ENCODE data around the gene TNPO2.
"Not testable (repeated sequence)": the region's sequence is repeated elsewhere in the genome, so short reads cannot be mapped to it uniquely, and the experiment has no call there.

The TNPO2 gene

DNA sequence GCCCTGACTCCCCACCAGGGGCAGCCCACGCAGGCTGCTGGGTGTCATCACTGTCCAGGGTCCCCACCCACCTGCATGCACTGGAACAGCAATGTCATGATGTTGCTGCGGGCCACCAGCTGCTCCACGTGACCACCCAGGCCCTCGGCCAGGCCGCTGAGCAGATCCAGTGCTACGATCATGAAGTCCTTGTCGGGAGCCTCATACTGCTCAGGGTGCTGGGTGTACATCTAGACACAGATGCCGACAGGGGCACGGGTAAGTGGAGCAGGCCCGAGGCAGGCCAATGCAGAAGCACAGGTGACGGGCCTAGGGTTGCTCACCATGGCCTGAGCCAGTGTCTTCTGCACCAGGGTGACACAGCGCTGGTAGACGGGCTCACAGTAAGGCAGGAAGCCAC lies 18.6 kb downstream of the TNPO2 start:
- no peak for ATAC-seq

DNA sequence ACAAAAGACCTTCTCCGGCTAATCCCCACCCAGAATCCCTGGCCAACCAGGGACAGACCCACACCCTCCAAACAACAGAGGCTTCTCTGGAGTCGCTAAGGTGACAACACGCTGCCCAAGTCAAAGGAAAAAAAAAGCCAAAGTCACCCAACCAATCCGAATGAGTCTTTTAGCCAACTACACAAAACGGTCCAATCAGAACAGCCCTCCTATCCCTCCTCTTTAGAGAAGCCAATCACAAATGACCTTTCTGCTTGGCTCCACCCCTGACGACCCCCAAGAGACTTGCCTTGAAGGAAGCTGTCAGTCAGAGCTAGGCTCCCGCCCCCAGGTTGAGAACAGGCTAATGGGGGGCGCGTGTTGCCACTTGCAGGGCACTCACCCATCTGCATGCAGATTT lies 20.7 kb downstream of the TNPO2 start:
- DNase-seq, result peak; percentile 49
- ATAC-seq, result peak; percentile 63

More for the DNA sequence above, 18.6 kb downstream of the TNPO2 start:
- no peak for DNase-seq

DNA sequence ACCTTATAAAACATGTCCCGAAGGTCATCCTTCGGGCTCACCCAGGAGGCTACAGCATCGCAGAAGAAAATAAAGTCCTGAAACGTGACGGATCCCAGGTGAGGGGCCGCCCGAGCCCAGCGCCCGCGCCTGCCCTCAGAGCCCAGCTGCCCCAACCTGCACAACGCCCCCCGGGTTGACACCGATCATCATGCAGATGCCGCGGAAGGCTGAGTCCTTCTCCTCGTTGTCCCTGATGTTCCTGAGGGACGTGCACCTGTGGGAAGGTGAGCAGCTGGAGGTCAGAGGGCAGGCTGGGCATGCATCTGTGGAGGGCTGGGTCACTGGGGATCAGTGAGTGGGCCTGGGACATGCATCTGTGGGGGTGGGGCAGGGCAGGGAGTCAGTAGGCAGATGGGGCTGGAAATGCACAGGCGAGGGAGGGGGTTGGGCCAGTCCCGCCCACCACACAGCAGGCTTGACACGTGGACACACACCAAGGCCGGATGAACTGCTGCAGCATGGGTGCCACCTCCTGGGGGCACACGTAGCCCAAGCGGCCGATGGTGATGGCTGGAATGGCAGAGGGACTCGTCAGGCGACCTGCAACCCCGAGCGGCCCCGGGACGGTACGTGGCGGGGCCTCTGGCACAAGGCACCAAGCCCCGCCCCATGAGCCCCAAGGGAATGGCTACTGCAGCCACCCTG lies 22.0 kb downstream of the TNPO2 start:
- no peak for DNase-seq
- ATAC-seq, result no peak

DNA sequence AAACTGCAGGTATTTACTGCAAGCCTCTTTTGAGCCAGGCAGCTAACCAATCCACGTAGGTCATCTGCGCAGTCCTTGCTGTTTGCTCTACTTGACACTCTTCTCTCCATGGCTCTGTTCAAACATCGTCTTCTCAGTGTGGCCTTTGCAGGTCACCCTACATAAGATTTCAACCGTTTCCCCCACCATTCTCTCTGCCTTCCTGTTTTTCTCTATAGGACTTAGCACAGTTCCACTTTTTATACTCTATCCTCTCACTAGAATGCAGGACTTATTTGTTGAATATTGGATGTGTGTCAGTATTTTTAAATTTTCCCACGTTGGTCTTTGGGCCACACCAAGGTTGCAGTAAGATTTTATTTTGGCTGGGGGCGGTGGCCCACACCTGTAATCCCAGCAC lies 25.6 kb downstream of the TNPO2 start:
- no peak for ATAC-seq
- no peak for DNase-seq

DNA sequence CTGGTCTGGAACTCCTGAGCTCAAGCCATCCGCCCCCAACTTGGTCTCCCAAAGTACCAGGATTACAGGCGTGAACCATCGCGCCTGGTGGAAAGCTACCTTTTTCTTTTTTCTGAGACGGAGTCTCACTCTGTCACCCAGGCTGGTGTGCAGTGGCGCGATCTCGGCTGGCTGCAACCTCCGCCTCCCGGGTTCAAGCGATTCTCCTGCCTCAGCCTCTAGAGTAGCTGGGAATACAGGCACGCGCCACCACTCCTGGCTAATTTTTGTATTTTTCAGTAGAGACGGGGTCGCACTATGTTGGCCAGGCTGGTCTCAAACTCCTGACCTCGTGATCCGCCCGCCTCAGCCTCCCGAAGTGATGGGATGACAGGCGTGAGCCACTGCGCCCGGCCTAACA lies 26.3 kb downstream of the TNPO2 start:
- DNase-seq, ATAC-seq: not testable (repeated sequence)

DNA sequence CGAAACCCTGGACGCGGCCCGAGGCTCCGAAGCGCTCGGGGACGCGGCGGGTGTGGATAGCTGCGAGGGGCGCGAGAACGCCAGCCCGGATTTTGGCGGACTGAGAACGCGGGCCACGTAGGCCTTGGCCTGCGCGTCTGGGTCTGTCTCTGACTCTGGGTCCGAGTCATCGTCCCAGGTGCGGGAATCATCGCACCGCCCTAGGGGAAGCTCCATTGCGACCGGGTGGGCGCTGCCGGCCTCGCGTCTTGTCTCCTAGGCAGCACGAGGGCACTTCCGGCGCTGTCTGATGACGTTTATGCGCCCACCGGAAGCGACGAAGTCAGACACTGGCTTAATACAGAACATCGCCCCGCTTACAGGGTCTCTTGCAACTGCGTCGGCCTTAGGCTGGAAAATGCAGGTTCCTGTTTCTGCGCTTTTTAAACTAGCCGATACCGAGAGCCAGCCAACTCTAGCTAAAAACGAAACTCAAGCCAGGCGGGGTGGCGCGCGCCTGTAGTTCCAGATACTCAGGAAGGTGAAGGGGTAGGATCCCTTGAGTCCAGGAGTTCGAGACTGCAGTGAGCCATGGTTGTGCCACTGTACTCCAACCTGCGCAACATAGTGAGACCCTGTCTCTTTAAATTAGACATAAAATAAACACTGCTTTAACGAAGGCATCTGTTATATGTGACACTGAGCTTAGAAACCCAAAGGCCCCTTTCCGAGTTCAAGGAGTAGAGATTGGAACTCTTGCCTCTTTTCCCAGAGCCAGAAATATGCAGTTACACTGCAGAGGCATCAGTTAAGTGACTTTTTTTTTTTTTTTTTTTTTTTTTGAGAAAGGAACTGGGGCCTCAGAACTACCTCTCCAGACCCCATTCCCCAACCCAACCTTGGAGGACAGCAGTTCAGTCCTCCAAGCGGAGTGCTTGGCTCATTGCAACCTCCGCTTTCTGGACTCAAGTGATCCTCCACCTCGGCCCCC lies 27.1 kb downstream of the TNPO2 start, which contains the start of gene FBXW9:
FBXW9 (minus strand) TSS at position 266 of the 970 bp plus-strand sequence; CDS start at position 216, 50 bp downstream.
- ATAC-seq (peak; percentile 89), DNase-seq (peak; percentile 98)

DNA sequence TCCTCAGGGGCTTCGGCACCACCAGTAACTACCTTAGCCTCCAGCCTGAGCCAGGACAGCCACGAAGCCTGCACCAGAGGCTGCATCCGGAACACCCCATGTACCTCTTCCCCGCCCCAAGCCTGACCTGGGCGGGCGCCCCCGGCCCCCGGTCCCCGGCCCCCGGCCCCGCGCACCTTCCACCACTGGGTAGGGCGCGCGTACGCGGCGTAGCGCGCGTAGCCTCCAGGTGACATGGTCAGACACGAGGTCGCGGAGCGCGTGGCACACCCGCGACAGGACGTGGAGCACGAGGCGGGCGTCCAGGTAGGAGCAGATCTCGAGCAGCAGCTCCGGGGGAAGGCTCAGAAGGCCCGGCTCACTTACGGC lies 27.8 kb downstream of the TNPO2 start:
- DNase-seq (no peak), ATAC-seq (peak; percentile 11)

DNA sequence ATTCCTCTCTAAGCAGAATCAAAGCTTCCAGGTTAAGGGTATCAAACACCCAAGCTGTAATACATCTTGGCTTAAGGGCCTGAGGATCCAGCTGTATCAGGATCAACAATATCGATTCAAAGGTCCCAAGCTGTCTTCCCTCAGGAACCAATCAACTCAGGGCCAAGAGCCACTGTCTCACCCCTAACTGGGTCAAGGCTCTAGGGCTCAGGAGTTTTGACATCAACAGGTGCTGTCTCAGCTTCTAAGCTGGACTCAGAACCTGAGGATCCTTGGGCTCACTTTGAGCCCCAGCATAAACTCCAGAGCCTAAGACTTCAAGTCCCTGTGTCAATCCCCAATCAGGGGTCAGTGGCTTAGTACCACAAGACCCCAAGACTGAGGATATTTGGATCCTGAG lies 28.2 kb downstream of the TNPO2 start:
- no peak for ATAC-seq
- no peak for DNase-seq

DNA sequence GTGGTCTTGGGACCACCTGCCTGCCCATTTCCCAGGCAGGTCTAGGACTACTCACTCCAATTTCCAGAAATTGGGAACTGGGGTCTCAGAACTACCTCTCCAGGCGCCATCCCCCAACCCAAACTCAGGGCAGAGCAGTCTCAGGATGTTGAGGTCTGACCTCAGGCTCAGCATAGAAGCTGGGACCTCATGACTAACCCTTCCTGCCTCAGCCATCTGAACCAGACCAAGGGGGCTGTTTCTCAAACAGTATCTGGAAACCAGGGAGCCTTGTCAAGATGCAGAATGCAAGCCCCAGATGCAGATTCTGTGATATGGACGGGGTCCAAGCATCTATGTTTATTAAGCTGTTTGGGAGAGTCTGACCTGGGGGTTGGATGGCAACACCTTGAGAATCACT lies 28.6 kb downstream of the TNPO2 start:
- ATAC-seq (no peak), DNase-seq (no peak)

DNA sequence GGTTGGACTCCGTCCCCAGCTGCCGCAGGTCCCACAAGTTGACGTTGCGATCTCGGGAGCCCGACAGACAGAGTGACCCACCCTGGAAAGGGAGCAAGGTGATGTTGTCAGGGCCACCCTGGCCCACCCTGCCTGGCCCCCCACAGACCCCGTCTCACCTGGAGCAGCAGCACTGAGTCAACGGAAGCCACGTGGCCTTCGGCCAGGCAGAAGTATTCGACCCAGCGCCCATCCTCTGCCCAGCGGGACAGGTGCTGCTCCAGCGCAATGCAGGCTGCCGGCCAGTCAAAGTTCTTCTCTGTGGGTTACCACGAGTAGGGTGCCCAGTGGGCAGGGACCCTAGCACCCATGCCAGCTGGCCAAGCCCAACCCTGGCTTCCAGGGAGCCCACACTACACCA lies 29.1 kb downstream of the TNPO2 start:
- DNase-seq (no peak), ATAC-seq (no peak)

DNA sequence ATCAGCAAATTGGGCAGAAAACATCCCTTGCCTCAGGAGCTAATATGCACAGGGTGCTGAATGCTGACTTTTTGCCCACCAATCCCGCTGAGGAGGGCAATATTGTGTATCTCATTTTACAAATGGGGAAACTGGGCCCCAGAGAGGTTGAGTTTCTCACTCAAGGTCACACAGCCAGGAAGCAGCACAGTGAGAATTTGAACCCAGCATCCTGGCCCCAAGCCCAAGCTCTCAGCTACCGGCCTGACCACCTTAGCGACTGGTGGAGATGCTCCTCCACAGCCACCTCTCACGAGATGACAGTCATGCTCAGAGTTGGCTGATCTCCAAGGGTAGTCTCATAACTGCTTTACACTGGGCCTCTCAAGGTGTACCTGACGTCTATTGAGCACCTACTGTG lies 30.8 kb downstream of the TNPO2 start:
- no peak for ATAC-seq
- DNase-seq, result no peak

DNA sequence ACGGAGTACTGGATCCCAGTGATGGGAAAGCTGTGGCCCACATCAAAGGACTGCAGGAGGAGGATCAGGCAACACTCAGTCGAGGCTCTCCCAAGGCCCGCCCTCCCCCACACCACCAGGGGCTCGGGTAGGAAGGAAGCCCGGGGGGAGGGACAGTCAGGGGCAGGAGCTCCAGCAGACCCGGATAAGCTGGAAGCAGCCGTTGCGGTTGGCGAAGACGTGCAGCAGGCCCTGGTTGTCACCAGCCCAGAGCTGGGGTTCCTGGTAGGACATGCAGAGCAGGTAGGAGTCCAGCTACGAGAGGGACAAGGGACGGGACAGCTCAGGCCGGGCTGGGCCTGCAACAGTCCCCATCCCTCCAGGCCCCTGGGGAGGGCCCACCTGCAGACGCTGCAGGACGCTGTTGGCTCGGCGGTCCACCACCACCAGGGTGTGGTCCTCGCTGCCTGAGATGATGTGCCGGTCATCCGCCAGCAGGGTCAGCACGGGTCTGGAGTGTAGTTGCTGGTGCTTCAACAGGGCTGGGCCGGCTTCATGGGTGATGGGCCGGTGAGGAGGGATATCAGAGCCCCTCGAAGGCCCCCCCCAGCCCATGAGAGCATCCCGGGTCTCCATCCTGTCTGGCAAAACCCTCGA lies 34.0 kb downstream of the TNPO2 start:
- ATAC-seq (no peak), DNase-seq (no peak)

DNA sequence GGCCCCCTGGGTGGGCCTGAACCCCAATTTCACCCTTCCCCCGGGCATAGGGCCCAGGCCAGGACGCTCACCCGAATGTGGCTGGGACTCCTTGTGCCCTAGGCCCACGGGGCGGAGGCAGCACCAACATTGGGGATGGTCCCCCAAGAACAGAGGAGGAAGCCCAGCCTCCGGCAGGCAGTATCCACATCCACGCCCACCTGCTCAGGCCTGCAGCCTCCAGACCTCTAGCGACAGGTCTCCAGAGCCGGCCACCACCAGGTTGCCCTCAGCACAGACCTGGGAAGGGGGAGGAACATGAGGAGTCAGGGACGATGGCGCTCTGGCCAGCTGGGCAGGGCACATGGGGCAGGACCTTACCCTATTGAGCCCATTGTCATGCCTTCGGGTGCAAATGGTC lies 34.7 kb downstream of the TNPO2 start:
- no peak for ATAC-seq
- no peak for DNase-seq

DNA sequence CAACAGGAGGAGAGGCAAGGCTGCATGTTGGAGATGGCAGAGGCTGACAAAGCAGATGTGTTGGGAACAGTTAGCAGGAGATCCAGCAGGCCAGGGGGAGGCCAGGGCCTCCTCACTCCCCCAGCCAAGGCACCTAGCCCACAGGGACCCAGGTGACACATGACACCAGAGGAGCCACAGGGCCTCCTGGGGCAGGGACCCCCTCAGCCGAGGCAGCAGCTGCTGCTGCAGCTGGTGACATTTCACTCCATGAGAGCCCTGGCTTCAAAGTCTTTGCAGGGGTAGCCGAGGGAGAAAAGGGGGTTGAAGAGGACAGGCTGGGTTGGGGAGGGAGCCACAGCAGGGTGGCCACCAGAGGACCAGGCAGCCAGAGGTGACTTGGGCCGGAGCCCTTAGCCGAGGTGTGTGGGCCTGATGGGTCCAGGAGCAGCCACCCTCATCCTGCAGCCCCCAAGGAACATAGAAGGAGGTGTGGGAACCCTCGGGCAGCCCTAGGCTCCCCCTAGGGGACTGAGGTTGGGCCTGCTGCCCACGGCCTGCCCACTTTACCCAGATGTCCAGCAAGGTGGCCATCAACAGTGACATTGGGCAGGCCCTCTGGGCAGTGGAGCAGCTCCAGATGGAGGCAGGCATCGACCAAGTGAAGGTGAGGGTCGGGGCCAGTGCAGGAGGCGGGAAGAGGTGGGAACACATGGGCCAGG lies 36.1 kb downstream of the TNPO2 start, which contains the start of gene GNG14:
GNG14 (plus strand) TSS at position 503 of the 701 bp plus-strand sequence; CDS start at position 554, 51 bp downstream.
- ATAC-seq, result no peak
- no peak for DNase-seq

DNA sequence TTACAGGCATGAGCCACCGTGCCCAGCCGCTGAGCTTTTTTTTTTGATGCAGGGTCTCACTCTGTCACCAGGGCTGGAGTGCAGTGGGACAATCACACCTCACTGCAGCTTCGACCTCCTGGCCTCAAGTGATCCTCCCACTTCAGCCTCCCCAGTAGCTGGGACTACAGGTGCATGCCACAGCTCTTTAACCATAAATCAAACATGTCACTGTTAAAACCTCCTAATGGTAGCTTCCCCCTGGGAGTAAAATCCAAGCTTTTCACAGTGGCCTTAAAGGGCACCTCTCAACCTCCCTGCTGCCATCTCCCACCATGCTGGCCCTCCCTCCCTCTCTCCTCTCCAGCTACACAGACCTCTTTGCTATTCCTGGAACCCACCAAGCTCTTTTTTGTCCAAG lies 37.9 kb downstream of the TNPO2 start:
- ATAC-seq, result no peak
- DNase-seq, result no peak

DNA sequence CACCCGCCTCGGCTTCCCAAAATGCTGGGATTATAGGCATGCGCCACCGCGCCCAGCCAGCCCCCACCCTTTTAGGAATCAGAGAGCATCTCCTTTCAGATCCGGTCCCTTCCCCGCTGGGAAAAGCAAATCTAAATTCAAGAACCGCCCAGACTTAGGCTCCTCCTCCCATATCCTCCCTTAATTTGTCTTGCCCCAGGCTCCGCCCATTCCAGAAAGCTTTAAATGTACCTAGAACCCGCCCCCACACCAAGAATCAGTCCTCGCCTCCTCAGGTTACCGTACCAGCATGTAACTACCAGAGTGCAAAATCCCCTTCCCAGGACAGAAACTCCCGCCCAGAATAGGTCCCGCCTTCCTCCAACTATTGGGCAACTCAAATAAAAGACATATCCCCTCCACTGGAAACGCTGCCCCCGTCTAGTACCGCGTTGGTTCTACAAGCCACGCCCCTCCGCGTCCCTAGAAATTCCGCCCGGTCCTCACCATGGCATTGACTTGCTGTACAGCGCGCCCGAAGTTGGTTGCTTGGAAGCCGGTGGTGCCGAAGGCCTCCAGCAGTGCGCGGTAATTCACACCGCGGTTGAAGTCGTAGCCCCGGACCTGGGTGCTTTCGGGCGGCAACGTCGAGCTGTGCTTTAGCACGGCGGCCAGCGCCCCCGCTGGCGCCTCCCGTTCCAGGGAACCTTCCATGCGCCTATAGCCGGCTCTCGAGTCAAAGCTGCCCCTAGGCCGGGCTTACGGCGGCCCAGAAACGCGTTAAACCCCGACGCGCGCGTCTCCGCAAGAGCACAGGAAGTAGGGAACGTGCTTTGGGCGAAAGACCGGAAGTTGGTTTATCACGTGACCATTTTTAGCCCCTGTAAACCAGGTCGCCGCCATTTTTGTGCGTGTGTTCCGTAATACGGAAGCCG lies 42.4 kb downstream of the TNPO2 start, which contains the start of gene DHPS:
DHPS (minus strand) TSS at position 807 of the 914 bp plus-strand sequence; CDS start at position 693, 114 bp downstream.
- DNase-seq, result peak; percentile 89
- peak; percentile 93 for ATAC-seq

DNA sequence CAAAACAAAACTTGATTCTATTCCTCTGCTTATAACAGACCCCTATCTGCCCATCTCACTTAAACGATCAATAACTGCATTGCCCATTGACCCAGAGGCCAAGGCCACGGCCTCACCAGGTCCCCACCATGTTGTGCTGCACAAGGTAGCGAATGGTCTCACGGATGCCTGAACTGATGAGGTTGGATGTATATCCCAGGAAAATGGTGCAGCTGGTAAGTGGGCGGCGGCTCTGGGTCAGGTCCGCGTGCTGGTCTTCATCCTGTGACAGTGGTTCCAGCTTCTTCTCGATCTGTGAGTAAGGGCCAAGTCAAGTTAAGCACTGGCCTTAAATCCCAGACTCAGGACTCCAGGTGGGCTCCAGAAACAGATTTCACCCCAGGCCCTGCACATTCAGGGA lies 43.7 kb downstream of the TNPO2 start:
- DNase-seq (no peak), ATAC-seq (no peak)

DNA sequence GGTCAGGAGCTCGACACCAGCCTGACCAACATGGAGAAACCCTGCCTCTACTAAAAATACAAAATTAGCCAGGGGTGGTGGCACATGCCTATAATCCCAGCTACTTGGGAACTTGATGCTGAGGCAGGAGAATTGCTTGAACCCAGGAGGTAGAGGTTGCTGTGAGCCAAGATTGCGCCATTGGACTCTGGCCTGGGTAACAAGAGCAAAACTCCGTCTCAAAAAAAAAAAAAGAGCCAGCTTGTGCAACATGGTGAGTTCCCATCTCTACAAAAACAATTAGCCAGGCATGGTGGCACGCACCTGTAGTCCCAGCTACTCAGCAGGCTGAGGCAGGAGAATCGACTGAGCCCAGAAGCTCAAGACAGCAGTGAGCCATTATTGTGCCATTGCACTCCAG lies 45.7 kb downstream of the TNPO2 start:
- ATAC-seq, DNase-seq: not testable (repeated sequence)

DNA sequence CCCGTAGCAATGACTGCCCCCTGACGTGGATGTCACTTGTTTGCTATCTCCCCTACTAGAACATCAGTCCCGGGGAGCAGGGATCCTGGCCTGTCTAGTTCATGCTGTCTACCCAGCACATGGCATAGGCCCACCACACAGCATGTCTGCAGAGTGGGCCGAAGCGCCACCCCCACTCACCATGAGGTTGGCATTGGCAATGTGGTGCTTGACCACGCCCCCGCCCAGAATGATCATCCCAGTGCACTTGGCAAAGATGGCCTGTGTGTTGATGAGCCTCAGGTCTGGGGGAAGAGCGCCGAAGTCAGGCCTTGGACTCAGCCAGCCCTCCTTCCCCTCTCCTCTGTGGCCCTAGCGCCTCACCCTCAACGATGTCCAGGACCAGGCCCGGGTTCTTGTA lies 46.8 kb downstream of the TNPO2 start:
- no peak for ATAC-seq
- DNase-seq, result no peak

DNA sequence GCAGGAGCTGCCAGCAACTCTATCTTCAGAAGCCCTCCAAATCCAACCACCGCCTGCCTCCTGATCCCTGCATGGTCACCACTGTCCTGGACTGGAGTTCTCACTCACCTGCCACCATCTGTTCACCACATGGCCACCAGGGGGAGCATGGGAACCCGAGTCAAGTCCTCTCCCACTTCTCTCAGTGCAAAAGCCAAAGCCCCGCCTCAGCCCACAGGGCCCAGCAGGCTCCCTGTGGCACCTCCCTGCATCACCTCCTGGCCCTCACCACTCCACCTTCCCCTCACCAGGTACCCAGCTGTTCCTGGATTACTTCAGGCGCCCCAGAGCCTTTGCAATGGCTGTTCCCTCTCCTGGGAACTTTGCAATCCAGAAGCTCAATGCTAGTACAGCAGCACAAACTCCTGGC lies 47.3 kb downstream of the TNPO2 start:
- ATAC-seq, result peak; percentile 51
- DNase-seq, result peak; percentile 95

DNA sequence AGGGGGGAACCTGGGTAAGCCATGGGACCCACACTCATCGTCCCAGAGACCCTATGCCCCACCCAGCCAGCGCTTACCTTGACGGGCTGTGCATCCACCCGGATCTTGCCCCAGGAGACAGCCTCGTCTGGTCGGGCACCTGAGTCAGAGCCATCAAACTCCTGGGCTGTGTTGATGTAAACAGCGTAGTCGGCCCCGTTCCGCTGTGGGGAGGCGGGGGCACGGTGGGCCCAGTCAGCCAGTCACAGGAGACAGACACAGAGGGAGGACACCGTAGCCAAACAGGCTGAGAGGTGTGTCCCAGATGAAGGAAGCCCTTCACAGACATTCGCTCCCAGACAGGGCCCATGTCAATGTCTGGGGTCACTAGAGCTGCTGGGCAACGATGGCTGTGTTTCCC lies 47.8 kb downstream of the TNPO2 start:
- no peak for ATAC-seq
- no peak for DNase-seq
